PC-3 (cell line): ENCODE measurements around the gene PRELID1. TPM values are rescaled to one million over a fixed set of nuclear protein-coding genes. Genes with fewer than 3 reads are reported as not detected.

Source experiments
- ATAC-seq: fragments of 200-7000 bp; cut with Tn5 transposase; 2 replicates; pipeline ENCODE4 v1.9.1; 2020; ENCODE audit warnings: mild to moderate bottlenecking, moderate library complexity
- BruUV-seq: library from RNA; stranded (reverse); fragments of 400-500 nt; replicated peaks from 2 replicates; lab custom pipeline; 2021; lab: Mats Ljungman, UMichigan
- CTCF ChIA-PET: fragments of 300-600 bp; sonication (Branson Sonifier 250); formaldehyde crosslinking; loops from one replicate; lab custom pipeline; 2022; ENCODE audit warnings: antibody characterized with exemption; lab: Charles Lee
- POLR2A ChIA-PET: fragments of 300-600 bp; sonication (Branson Sonifier 250); formaldehyde crosslinking; loops from one replicate; lab custom pipeline; 2022; ENCODE audit warnings: antibody characterized with exemption; ENCODE audit not compliant: unreplicated experiment; lab: Charles Lee
- DNase-seq: peaks from one replicate; pipeline ENCODE4 v3.0.0-alpha.2; 2015
- H2AFZ ChIP-seq: fragments of 300-600 bp; sonication (generic); 2 replicates; pipeline ENCODE4 v1.6.0; 2016; ENCODE audit warnings: antibody characterized with exemption, low read length
- H3F3A ChIP-seq: fragments of 300-600 bp; sonication (generic); one replicate; pipeline ENCODE4 v1.6.0; 2017; ENCODE audit warnings: antibody characterized with exemption, low read length, control low read depth, mild to moderate bottlenecking; ENCODE audit not compliant: unreplicated experiment
- H3K27ac ChIP-seq: fragments of 300-600 bp; sonication (generic); 2 replicates; pipeline ENCODE4 v1.5.1; 2016; ENCODE audit warnings: mild to moderate bottlenecking, low read length
- H3K27me3 ChIP-seq: fragments of 300-600 bp; sonication (generic); 2 replicates; pipeline ENCODE4 v1.6.1; 2016; ENCODE audit warnings: low read length, mixed read lengths
- H3K36me3 ChIP-seq: fragments of 300-600 bp; sonication (generic); 2 replicates; pipeline ENCODE4 v1.6.1; 2016; ENCODE audit warnings: low read depth, mixed run types, low read length, mixed read lengths
- H3K4me1 ChIP-seq: fragments of 300-600 bp; sonication (generic); 2 replicates; pipeline ENCODE4 v1.5.1; 2016; ENCODE audit warnings: low read length; ENCODE audit not compliant: insufficient read depth
- H3K4me2 ChIP-seq: fragments of 300-600 bp; sonication (generic); 2 replicates; pipeline ENCODE4 v1.6.0; 2016; ENCODE audit warnings: low read length
- H3K4me3 ChIP-seq: fragments of 300-600 bp; sonication (generic); 2 replicates; pipeline ENCODE4 v1.5.1; 2016; ENCODE audit warnings: mild to moderate bottlenecking, low read length, mixed read lengths
- H3K79me2 ChIP-seq: fragments of 300-600 bp; sonication (generic); 2 replicates; pipeline ENCODE4 v1.6.1; 2017; ENCODE audit warnings: low read length, mixed read lengths
- H3K9ac ChIP-seq: fragments of 300-600 bp; sonication (generic); 2 replicates; pipeline ENCODE4 v1.6.0; 2016; ENCODE audit warnings: mild to moderate bottlenecking, low read length
- H3K9me2 ChIP-seq: fragments of 300-600 bp; sonication (generic); replicated peaks from 2 replicates; pipeline ENCODE4 v1.6.1; 2016; ENCODE audit warnings: mixed run types, low read length, mixed read lengths
- H3K9me3 ChIP-seq: fragments of 300-600 bp; sonication (generic); 2 replicates; pipeline ENCODE4 v1.6.1; 2016; ENCODE audit warnings: low read length, mixed read lengths
- H4K20me1 ChIP-seq: fragments of 300-600 bp; sonication (generic); 2 replicates; pipeline ENCODE4 v1.6.1; 2016; ENCODE audit warnings: low read length, mixed read lengths
- CTCF ChIP-seq: fragments of 300-600 bp; sonication (generic); conservative IDR thresholded peaks from 2 replicates; pipeline ENCODE4 v1.5.1; 2017; ENCODE audit warnings: antibody characterized with exemption, low read depth, mild to moderate bottlenecking, low read length
- EZH2 ChIP-seq: fragments of 300-600 bp; sonication (generic); IDR thresholded peaks from one replicate; pipeline ENCODE4 v1.6.1; 2017; ENCODE audit warnings: antibody characterized with exemption, mild to moderate bottlenecking, low read length; ENCODE audit not compliant: unreplicated experiment
- EZH2phosphoT487 ChIP-seq: fragments of 300-600 bp; sonication (generic); IDR thresholded peaks from 2 replicates; pipeline ENCODE4 v1.6.1; 2018; ENCODE audit warnings: mild to moderate bottlenecking, antibody characterized with exemption, low read length, borderline replicate concordance
- intact Hi-C: fragments of 100-400 bp; cut with micrococcal nuclease; formaldehyde crosslinking; loops from 2 replicates; pipeline ENCODE4 v1.9.0; 2023
- total RNA-seq: library from RNA; depleted of rRNA; stranded (reverse); fragments of >200 nt; gene quantifications from 2 replicates; pipeline ENCODE4 v1.2.3, GENCODE V29; 2014

PRELID1 gene
- total RNA-seq, 1 experiment from 2014 or later: 505 TPM

GRCh38 chr5:177270653-177271052 is 32.9 kb upstream of the PRELID1 start:
- CTCF ChIA-PET: interaction anchor here (0.6 to 0.7 kb wide), 2 partner anchors 16 to 29 kb away, joined by 3 read pairs; no protein-coding TSS in a partner anchor

GRCh38 chr5:177271113-177271512 is 32.5 kb upstream of the PRELID1 start:
- H3K9me3 ChIP-seq: no peaks in the 10 kb centered on the region
- no peaks in the 10 kb centered on the region for H3K9me2 ChIP-seq
- no peaks in the 10 kb centered on the region for H3K79me2 ChIP-seq
- CTCF ChIA-PET: interaction anchor here (0.5 to 0.7 kb wide), 2 partner anchors 29 to 149 kb away, joined by 3 to 9 read pairs; no protein-coding TSS in a partner anchor
- no peaks in the 10 kb centered on the region for H3F3A ChIP-seq
- TF ChIP-seq CTCF (no peak), EZH2 (no peak)
- peaks cover 47% of the 10 kb centered on the region for H3K36me3 ChIP-seq
- no peak overlapping the region for H3K9ac ChIP-seq
- no peak overlapping the region for H3K4me2 ChIP-seq
- no peaks in the 10 kb centered on the region for H3K27me3 ChIP-seq
- no peak overlapping the region for H3K27ac ChIP-seq
- peaks cover 8% of the 10 kb centered on the region; the same call in 1 of the 2 replicates for H3K4me1 ChIP-seq
- H2AFZ ChIP-seq: no peak overlapping the region
- ATAC-seq (peak; percentile 63), DNase-seq (no peak)
- no peaks in the 10 kb centered on the region for H4K20me1 ChIP-seq
- no peak overlapping the region for H3K4me3 ChIP-seq
- intact Hi-C loops: no loop called here
- no TSS peak for BruUV-seq
- POLR2A ChIA-PET: no interaction called here

More at GRCh38 chr5:177270653-177271052, 32.9 kb upstream of the PRELID1 start:
- Histone ChIP-seq H3K79me2 (no peaks in the 10 kb centered on the region), H3K9ac (no peak overlapping the region), H4K20me1 (no peaks in the 10 kb centered on the region), H3K36me3 (peaks cover 43% of the 10 kb centered on the region), H2AFZ (no peak overlapping the region), H3K9me3 (no peaks in the 10 kb centered on the region), H3K4me1 (peaks cover 8% of the 10 kb centered on the region; the same call in 1 of the 2 replicates), H3F3A (no peaks in the 10 kb centered on the region), H3K27ac (no peak overlapping the region), H3K27me3 (no peaks in the 10 kb centered on the region), H3K4me3 (no peak overlapping the region), H3K9me2 (no peaks in the 10 kb centered on the region), H3K4me2 (no peak overlapping the region)
- DNase-seq (no peak), ATAC-seq (peak; percentile 68)
- intact Hi-C loops: no loop called here
- no peak for TF ChIP-seq EZH2phosphoT487
- BruUV-seq: no TSS peak
- POLR2A ChIA-PET: no interaction called here

GRCh38 chr5:177275883-177276282 is 27.7 kb upstream of the PRELID1 start:
- no peak overlapping the region for H3K9ac ChIP-seq
- peaks cover 44% of the 10 kb centered on the region for H3K36me3 ChIP-seq
- ChIA-PET POLR2A (no interaction called here), CTCF (no interaction called here)
- no peak overlapping the region for H3K4me3 ChIP-seq
- no peaks in the 10 kb centered on the region for H3K9me3 ChIP-seq
- no peaks in the 10 kb centered on the region for H4K20me1 ChIP-seq
- DNase-seq (no peak), ATAC-seq (no peak)
- H3K27ac ChIP-seq: no peak overlapping the region
- H3K27me3 ChIP-seq: no peaks in the 10 kb centered on the region
- H3F3A ChIP-seq: no peaks in the 10 kb centered on the region
- H2AFZ ChIP-seq: no peak overlapping the region
- H3K9me2 ChIP-seq: no peaks in the 10 kb centered on the region
- intact Hi-C loops: no loop called here
- H3K79me2 ChIP-seq: no peaks in the 10 kb centered on the region
- H3K4me1 ChIP-seq: peaks cover 2% of the 10 kb centered on the region; the same call in 1 of the 2 replicates
- BruUV-seq: no TSS peak
- no peak overlapping the region for H3K4me2 ChIP-seq
- no peak for TF ChIP-seq EZH2
- no peak for TF ChIP-seq EZH2phosphoT487
